GM21528 (cell line): ENCODE results near the gene C1QL1.

Experiments used
- ATAC-seq: cut with Tn5 transposase; IDR thresholded peaks from one replicate; pipeline ENCODE4 v1.9.1; 2021; ENCODE audit warnings: mild to moderate bottlenecking, moderate library complexity; ENCODE audit not compliant: unreplicated experiment, low FRiP score

C1QL1 gene

DNA sequence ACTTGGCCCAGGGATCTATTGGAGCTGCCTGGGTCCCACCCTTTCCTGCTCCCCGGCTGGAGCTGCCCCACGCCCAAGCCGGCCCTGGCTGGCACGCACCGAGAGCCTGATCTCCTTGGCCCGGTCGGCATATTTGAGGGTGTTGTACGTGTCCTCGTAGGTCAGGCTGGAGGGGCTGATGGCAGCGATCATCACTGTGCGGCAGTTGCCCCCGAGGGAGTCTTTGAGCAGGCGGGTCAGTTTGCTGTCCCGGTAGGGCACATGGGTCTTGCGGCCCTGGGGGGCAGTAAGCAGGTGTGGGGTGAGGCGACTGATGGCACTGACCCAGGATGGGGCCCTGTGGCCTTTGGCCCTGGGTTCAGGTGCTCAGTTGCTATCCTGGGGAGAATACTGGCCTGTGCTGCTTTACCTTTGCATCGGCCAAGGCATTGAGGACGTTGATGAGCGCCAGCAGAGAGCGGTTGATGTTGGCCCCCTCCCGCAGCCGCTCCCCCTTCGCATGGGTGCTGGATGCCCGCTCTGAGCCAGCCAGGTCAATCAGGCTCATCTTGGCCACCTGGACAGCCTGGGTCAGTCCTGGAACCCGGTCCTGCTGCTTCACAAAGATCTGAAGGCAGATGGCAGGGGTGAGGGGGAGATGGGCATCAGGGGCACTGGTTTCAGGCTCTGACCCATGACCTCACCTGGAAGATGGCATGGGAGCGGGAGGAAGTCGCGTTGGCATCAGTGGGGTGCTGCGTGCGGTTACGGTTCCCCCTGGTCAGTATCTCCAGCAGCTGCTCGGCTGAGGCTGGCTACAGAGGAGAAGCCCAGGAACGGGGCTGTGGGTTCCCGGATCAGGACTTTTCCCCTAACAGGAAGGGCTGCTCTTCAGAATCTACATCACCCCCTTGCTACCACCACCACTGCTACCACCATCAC lies 34.0 kb downstream of the C1QL1 start:
- no peak for ATAC-seq

DNA sequence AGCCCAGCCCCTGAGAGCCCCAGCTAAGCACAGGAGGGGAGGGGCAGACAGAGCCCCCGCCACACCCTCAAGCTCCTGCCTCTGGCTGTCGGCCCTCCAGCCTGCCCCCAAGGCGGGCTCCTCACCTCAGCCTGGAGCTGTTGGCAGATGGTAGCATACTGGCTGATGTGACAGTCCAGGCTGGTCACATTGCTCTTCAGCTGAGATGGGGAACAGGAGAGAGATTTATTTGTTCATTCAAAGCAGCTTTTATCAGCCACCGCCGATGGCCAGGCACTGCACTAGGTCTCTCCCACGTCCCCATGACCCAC lies 35.4 kb downstream of the C1QL1 start:
- ATAC-seq, result no peak

- no peak for ATAC-seq
These were observed 35.9 kb downstream of the C1QL1 start for GRCh38 chr17:44932096-44932786.

DNA sequence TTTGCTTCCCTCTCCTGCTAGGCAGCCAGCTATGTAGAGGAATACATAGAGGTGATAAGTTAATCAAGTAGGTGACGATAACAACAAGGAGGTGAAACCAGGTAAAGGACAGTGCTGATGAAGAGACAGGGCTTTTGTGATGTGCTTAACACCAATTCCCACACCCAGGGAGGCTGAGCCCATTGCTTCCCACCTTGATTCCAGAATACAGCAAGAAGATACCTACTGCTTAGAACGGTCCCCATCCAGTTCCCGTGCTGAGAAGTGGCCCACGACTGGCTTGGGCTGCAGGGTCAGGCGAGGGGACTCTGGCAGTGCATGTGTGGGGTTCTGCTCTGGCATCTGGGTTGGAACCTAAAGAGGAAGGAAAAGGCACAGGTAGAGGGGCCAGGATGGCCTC lies 36.7 kb downstream of the C1QL1 start:
- ATAC-seq, result no peak

- ATAC-seq, result no peak
These were observed 37.4 kb downstream of the C1QL1 start for GRCh38 chr17:44930667-44931066.

- ATAC-seq, result no peak
These were observed 39.0 kb downstream of the C1QL1 start for GRCh38 chr17:44928950-44929720.

GRCh38 chr17:44928136-44928535 lies 40.0 kb downstream of the C1QL1 start:
- no peak for ATAC-seq

GRCh38 chr17:44927696-44928095 lies 40.4 kb downstream of the C1QL1 start:
- no peak for ATAC-seq

DNA sequence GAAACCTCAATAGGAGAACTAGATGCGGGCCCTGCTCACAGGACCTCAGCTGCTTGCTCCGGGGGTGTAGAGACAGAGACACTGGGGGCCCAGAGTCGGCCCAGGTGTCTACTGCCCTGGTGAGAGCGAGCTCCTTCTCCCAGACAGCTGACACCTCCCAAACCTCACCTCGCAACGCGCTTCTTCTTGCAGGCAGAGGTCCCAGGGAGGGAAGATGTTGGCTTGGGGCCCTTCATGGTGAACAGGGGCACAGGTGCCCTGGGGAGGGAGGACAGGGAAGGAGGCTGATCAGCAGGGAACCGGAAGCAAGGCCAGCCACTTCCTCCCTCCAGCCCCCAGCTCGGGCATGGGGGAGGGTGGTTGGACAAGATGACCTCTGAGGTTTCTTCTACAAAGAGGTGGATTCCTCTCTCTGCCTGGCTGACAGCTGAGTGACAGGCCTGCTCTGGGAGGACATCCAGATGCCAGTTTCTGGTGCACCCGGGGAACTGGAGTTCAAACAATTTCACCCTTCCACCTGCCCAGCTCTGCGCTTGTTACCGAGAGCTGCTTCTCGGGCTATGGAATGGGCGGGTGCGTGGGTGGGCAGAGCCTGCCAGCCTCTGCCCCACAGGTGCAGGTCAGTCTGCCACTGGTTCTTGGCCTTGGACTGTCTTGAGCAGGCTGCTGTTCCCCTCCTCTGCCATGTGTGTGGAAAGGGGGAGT lies 41.1 kb downstream of the C1QL1 start:
- no peak for ATAC-seq

DNA sequence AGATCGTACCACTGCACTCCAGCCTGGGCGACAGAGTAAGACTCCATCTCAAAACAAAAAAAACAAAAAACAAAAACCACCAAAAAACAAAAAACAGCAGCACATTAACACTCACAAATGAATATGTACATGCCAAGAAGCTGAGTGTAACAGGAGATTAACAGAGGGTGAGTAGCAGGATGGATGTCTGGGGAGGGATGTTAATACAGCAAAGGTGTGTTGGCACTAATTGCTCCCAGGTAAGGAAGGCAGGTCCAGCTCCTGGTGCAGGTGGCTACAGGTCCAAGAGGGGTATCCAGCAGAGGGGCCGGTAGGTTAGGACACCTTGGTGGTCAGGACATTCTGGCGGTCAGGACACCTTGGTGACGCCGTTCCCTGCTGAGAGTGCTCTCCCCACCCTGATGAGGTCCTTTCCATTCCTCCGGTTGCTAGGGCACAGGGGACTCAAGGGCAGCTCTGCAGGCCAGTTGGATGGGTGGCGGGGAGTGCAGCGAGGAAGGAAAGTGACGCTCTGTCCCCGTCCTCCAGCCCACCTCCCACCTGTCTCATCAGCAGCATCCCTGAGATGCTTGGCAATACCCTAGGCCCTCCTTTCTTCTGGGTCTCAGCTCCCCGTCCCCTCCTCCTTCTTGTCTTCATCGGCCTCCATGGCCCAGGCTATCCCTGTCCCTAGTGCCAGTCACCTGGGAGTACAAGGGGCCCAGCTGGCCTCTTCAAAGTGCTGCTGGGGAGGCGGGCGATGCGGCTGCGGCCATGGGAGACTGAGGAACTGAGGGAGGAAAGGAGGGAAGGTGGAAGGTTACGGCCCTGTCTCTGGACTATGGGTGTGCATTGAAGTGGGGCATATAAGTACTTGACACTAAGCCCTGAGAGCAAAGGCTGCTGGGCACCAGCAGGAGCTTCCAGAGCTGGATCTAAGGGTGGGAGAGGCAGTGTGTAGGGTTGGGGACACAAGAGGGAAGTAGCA lies 42.1 kb downstream of the C1QL1 start:
- ATAC-seq, result no peak

DNA sequence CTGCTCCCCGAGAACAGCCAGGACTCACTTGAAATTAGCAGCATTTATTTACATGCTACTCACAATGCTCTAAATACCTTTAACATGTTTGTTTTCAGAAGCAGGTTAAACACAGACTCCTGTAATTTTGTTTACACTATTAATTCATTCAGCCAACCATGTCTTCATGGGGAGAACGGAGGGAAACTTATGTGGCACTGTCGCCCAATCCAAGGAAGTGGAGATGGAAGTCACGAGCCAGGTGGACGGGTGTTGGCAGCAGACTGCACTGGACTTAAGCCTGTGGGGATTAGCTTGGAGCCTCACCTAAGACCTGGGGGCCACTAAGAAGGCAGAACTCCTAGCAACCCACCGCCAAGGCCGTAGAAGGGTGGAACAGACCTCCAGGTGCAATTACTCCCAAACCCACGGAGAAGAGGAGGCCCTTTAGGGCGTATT lies 44.0 kb downstream of the C1QL1 start:
- ATAC-seq, result no peak

- no peak for ATAC-seq
These were observed 45.2 kb downstream of the C1QL1 start for GRCh38 chr17:44922746-44923470.

DNA sequence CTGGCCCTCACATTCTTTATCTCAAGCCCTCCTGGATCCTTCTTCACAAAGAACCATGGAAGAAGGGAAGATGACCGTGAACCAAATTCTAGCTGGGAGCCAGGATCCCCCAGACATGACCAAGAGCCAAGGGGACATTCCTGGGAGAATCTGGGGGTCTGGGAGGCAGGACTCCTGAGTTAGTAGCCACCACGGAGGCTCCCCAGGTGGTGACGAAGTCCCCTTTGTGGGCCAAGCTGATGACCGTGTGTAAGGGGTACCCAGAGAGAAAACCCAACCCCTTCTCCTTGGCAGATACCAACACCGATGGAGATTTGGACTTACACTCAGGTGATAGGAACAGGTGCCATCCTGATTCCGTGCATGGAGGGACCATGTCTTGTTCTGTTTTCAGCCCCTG lies 46.0 kb downstream of the C1QL1 start:
- ATAC-seq, result no peak

DNA sequence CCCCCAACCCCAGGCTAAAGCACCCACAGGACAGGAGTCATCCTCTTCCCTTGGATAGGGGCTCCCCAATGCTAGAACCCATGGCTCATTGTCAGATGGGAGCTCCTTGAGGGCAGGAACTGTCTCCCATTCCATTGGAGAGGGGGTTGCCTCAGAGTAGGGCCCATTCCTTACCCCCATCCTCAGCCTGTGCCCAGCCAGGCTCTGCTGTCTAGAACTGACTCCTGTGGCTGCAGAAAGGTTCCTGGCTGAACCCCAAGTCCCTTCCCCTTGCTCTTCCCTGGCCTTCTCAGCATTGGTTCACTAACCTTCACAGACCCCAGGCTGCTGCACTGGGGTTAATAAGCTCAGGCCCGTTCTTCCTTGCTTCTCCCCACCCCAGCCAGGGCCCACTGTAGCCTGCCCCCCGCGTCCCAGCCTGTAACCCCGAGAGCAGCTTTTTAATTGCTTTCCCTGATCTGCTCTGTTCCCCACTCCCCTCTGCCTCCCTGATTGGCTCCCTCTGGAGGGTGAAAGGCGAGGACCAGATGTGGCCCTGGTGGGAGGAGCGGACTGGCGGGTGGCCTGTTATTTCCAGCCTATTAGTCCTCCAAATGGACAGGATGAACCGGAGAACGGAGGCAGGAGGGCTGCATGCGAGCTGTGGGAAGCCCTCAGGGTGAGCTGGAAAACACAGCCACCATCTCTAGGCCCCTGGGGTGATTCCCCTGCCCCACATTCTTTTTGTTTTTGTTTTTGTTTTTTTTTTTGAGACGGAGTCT lies 46.8 kb downstream of the C1QL1 start:
- no peak for ATAC-seq

- ATAC-seq, result no peak
These were observed 47.5 kb downstream of the C1QL1 start for GRCh38 chr17:44920565-44920940.

GRCh38 chr17:44919885-44920564 lies 48.1 kb downstream of the C1QL1 start:
- no peak for ATAC-seq

- ATAC-seq, result no peak
These were observed 48.7 kb downstream of the C1QL1 start for GRCh38 chr17:44919411-44919810.

GRCh38 chr17:44918006-44918405 lies 50.1 kb downstream of the C1QL1 start:
- ATAC-seq, result no peak
